AG09319 (cell line): ENCODE measurements around the gene CASP8AP2.
"Not testable (repeated sequence)": the region's sequence is repeated elsewhere in the genome, so short reads cannot be mapped to it uniquely, and the experiment has no call there.

Source experiments
- DNase-seq: peaks from one replicate; pipeline ENCODE4 v3.0.0-alpha.2; 2010; ENCODE audit warnings: low read depth; ENCODE audit errors: extremely low read depth
- CTCF ChIP-seq: IDR thresholded peaks from 2 replicates; pipeline ENCODE4 v1.5.1; 2011; ENCODE audit warnings: low read depth, mild to moderate bottlenecking, inconsistent platforms, low read length, moderate library complexity

Gene CASP8AP2

GRCh38 chr6:89894169-89894568, 64.5 kb downstream of the CASP8AP2 start, which contains the start of gene GJA10:
Gene GJA10 (plus strand): TSS chr6:89894469. CDS start chr6:89894469, 0 bp downstream.
- DNase-seq, result no peak
- no peak for TF ChIP-seq CTCF

GRCh38 chr6:89895276-89895874, 65.7 kb downstream of the CASP8AP2 start:
- TF ChIP-seq CTCF, result no peak
- peak; percentile 1 for DNase-seq

GRCh38 chr6:89910001-89910901, 80.6 kb downstream of the CASP8AP2 start:
- not testable (repeated sequence) for DNase-seq

- no peak for TF ChIP-seq CTCF
These were observed 81.2 kb downstream of the CASP8AP2 start for GRCh38 chr6:89910902-89911240.

GRCh38 chr6:89916136-89916920, 86.6 kb downstream of the CASP8AP2 start:
- DNase-seq, result no peak
- no peak for TF ChIP-seq CTCF

More at GRCh38 chr6:89910902-89911240, 81.2 kb downstream of the CASP8AP2 start:
- no peak for DNase-seq

GRCh38 chr6:89917216-89917615, 87.5 kb downstream of the CASP8AP2 start:
- no peak for DNase-seq
- no peak for TF ChIP-seq CTCF

GRCh38 chr6:89917801-89918366, 88.2 kb downstream of the CASP8AP2 start:
- DNase-seq, result no peak
- no peak for TF ChIP-seq CTCF
